Activated CD4-positive, alpha-beta T cell treated with anti-CD3 and anti-CD28 coated beads for 36 hours (primary cell): Measurements from ENCODE around the gene ZBTB40. TPM values are rescaled to one million over a fixed set of nuclear protein-coding genes. Genes with fewer than 3 reads are reported as not detected.

Experiments
- ATAC-seq: fragments of 200-7000 bp; cut with Tn5 transposase; one replicate; pipeline ENCODE4 v1.10.0; 2021; ENCODE audit warnings: mild to moderate bottlenecking, moderate library complexity
- CTCF ChIA-PET: fragments of 350-600 bp; sonication (Branson Sonifier 250); formaldehyde crosslinking; loops from one replicate; lab custom pipeline; 2021; ENCODE audit warnings: antibody characterized with exemption; lab: Charles Lee
- POLR2A ChIA-PET: fragments of 350-600 bp; sonication (Branson Sonifier 250); formaldehyde crosslinking; loops from one replicate; lab custom pipeline; 2021; ENCODE audit warnings: antibody characterized with exemption, inconsistent platforms; lab: Charles Lee
- DNase-seq: peaks from one replicate; pipeline ENCODE4 v3.0.0-alpha.2; 2020
- H3K27ac Mint-ChIP-seq: one replicate; pipeline ENCODE4 v1.8.0; 2021; ENCODE audit warnings: mixed read lengths
- H3K27me3 Mint-ChIP-seq: one replicate; pipeline ENCODE4 v1.8.0; 2021; ENCODE audit warnings: mixed read lengths
- H3K36me3 Mint-ChIP-seq: one replicate; pipeline ENCODE4 v1.8.0; 2021; ENCODE audit warnings: low read depth, mixed read lengths
- H3K4me1 Mint-ChIP-seq: one replicate; pipeline ENCODE4 v1.8.0; 2021; ENCODE audit warnings: mixed read lengths
- H3K4me3 Mint-ChIP-seq: one replicate; pipeline ENCODE4 v1.8.0; 2021; ENCODE audit warnings: mild to moderate bottlenecking, moderate library complexity, mixed read lengths
- H3K9me3 Mint-ChIP-seq: one replicate; pipeline ENCODE4 v1.8.0; 2021; ENCODE audit warnings: low read depth, mixed read lengths
- intact Hi-C, 2 experiments: fragments of 100-400 bp; cut with DNase I in 1 of 2; cut with micrococcal nuclease in 1 of 2; formaldehyde crosslinking; loops; one replicate each; pipeline versions ENCODE4 v1.14.2 to v1.15.1; 2022 to 2024; cut with DNase I, micrococcal nuclease
- total RNA-seq, 2 experiments: library from RNA; stranded (reverse); gene quantifications; one replicate each; pipeline ENCODE4 v1.2.3, GENCODE V29; 2021

Gene ZBTB40
- total RNA-seq, 2 experiments from 2014 or later: 12.7 to 13.5 TPM

- H3K4me1 Mint-ChIP-seq: peaks cover 15% of the 10 kb centered on the region
- peaks cover 24% of the 10 kb centered on the region for H3K36me3 Mint-ChIP-seq
- H3K4me3 Mint-ChIP-seq: no peak overlapping the region
- H3K9me3 Mint-ChIP-seq: peaks cover 2% of the 10 kb centered on the region
- ATAC-seq (no peak), DNase-seq (no peak)
- ChIA-PET CTCF (no interaction called here), POLR2A (no interaction called here)
- H3K27ac Mint-ChIP-seq: no peak overlapping the region
- no peaks in the 10 kb centered on the region for H3K27me3 Mint-ChIP-seq
- intact Hi-C loops: no loop called here
Measured at GRCh38 chr1:22489278-22489677, 37.6 kb downstream of the ZBTB40 start.

- no peak overlapping the region for H3K27ac Mint-ChIP-seq
- ATAC-seq (no peak), DNase-seq (no peak)
- H3K9me3 Mint-ChIP-seq: no peaks in the 10 kb centered on the region
- H3K36me3 Mint-ChIP-seq: peaks cover 23% of the 10 kb centered on the region
- no peaks in the 10 kb centered on the region for H3K27me3 Mint-ChIP-seq
- intact Hi-C loops: no loop called here
- peaks cover 10% of the 10 kb centered on the region for H3K4me1 Mint-ChIP-seq
- H3K4me3 Mint-ChIP-seq: no peak overlapping the region
- POLR2A ChIA-PET: no interaction called here
- CTCF ChIA-PET: no interaction called here
Measured at GRCh38 chr1:22489823-22490222, 38.2 kb downstream of the ZBTB40 start.

GRCh38 chr1:22490309-22490708 lies 38.7 kb downstream of the ZBTB40 start:
- no peaks in the 10 kb centered on the region for H3K9me3 Mint-ChIP-seq
- ChIA-PET POLR2A (no interaction called here), CTCF (interaction anchor here (0.9 kb wide), 1 partner anchor 74 kb away, joined by 3 read pairs; no protein-coding TSS in a partner anchor)
- H3K4me3 Mint-ChIP-seq: no peak overlapping the region
- no peak overlapping the region for H3K27ac Mint-ChIP-seq
- peaks cover 20% of the 10 kb centered on the region for H3K36me3 Mint-ChIP-seq
- ATAC-seq: no peak
- no peaks in the 10 kb centered on the region for H3K27me3 Mint-ChIP-seq
- intact Hi-C loops: no loop called here
- peaks cover 6% of the 10 kb centered on the region for H3K4me1 Mint-ChIP-seq
- DNase-seq: no peak

- Mint-ChIP-seq H3K4me1 (no peaks in the 10 kb centered on the region), H3K4me3 (no peak overlapping the region), H3K27ac (no peak overlapping the region), H3K36me3 (peaks cover 23% of the 10 kb centered on the region), H3K27me3 (no peaks in the 10 kb centered on the region), H3K9me3 (no peaks in the 10 kb centered on the region)
- ChIA-PET CTCF (interaction anchor here (0.6 to 1.8 kb wide), 5 partner anchors 10 to 87 kb away, joined by 3 to 5 read pairs (median 4); no protein-coding TSS in a partner anchor), POLR2A (no interaction called here)
- intact Hi-C loops: no loop called here
- ATAC-seq (no peak), DNase-seq (no peak)
Measured at GRCh38 chr1:22491995-22492715, 40.5 kb downstream of the ZBTB40 start.

- CTCF ChIA-PET: interaction anchor here (1.2 kb wide), 1 partner anchor 11 kb away, joined by 4 read pairs; no protein-coding TSS in a partner anchor
- no peak overlapping the region for H3K4me3 Mint-ChIP-seq
- intact Hi-C loops: no loop called here
Measured at GRCh38 chr1:22494144-22494543, 42.5 kb downstream of the ZBTB40 start.

GRCh38 chr1:22494943-22495579 lies 43.4 kb downstream of the ZBTB40 start:
- no peaks in the 10 kb centered on the region for H3K4me1 Mint-ChIP-seq
- no peak for DNase-seq
- no peaks in the 10 kb centered on the region for H3K9me3 Mint-ChIP-seq
- no peak overlapping the region for H3K27ac Mint-ChIP-seq
- intact Hi-C loops: no loop called here
- H3K36me3 Mint-ChIP-seq: peaks cover 25% of the 10 kb centered on the region
- no peak overlapping the region for H3K4me3 Mint-ChIP-seq
- ChIA-PET CTCF (interaction anchor here (1.2 kb wide), 1 partner anchor 10 kb away, joined by 4 read pairs; no protein-coding TSS in a partner anchor), POLR2A (no interaction called here)
- H3K27me3 Mint-ChIP-seq: no peaks in the 10 kb centered on the region
- no peak for ATAC-seq

More at GRCh38 chr1:22494144-22494543, 42.5 kb downstream of the ZBTB40 start:
- H3K36me3 Mint-ChIP-seq: peaks cover 26% of the 10 kb centered on the region
- H3K4me1 Mint-ChIP-seq: no peaks in the 10 kb centered on the region
- no peaks in the 10 kb centered on the region for H3K9me3 Mint-ChIP-seq
- H3K27ac Mint-ChIP-seq: no peak overlapping the region
- DNase-seq (no peak), ATAC-seq (no peak)
- H3K27me3 Mint-ChIP-seq: no peaks in the 10 kb centered on the region
- POLR2A ChIA-PET: no interaction called here

GRCh38 chr1:22496536-22497160 lies 45.0 kb downstream of the ZBTB40 start:
- ChIA-PET CTCF (no interaction called here), POLR2A (no interaction called here)
- intact Hi-C loops: no loop called here
- Mint-ChIP-seq H3K27ac (no peak overlapping the region), H3K4me1 (peaks cover 3% of the 10 kb centered on the region), H3K4me3 (no peak overlapping the region), H3K27me3 (no peaks in the 10 kb centered on the region), H3K36me3 (peaks cover 29% of the 10 kb centered on the region), H3K9me3 (no peaks in the 10 kb centered on the region)
- DNase-seq (no peak), ATAC-seq (no peak)

GRCh38 chr1:22498463-22498862 lies 46.8 kb downstream of the ZBTB40 start:
- Mint-ChIP-seq H3K9me3 (no peaks in the 10 kb centered on the region), H3K27ac (no peak overlapping the region), H3K27me3 (no peaks in the 10 kb centered on the region), H3K36me3 (peaks cover 22% of the 10 kb centered on the region), H3K4me1 (peaks cover 3% of the 10 kb centered on the region), H3K4me3 (no peak overlapping the region)
- ChIA-PET POLR2A (no interaction called here), CTCF (interaction anchor here (0.6 kb wide), 1 partner anchor 88 kb away, joined by 3 read pairs; no protein-coding TSS in a partner anchor)
- intact Hi-C loops: no loop called here
- no peak for DNase-seq
- ATAC-seq: no peak

- Mint-ChIP-seq H3K27me3 (no peaks in the 10 kb centered on the region), H3K4me1 (peaks cover 3% of the 10 kb centered on the region), H3K9me3 (no peaks in the 10 kb centered on the region), H3K27ac (no peak overlapping the region), H3K4me3 (no peak overlapping the region), H3K36me3 (peaks cover 17% of the 10 kb centered on the region)
- POLR2A ChIA-PET: no interaction called here
- CTCF ChIA-PET: interaction anchor here (0.6 to 1.3 kb wide), 4 partner anchors 10 to 881 kb away, joined by 3 to 4 read pairs (median 3); no protein-coding TSS in a partner anchor
- intact Hi-C loops: loop anchor here in 1 of 2 experiments (5.0 kb wide), 1 partner anchor 48 kb away; the partner anchor contains the start of gene ZBTB40
- ATAC-seq: no peak
- DNase-seq: no peak
Measured at GRCh38 chr1:22500058-22500457, 48.4 kb downstream of the ZBTB40 start.

GRCh38 chr1:22500471-22500870 lies 48.8 kb downstream of the ZBTB40 start:
- no peak for DNase-seq
- POLR2A ChIA-PET: no interaction called here
- Mint-ChIP-seq H3K9me3 (no peaks in the 10 kb centered on the region), H3K4me1 (peaks cover 3% of the 10 kb centered on the region), H3K27me3 (no peaks in the 10 kb centered on the region), H3K27ac (no peak overlapping the region), H3K36me3 (peaks cover 17% of the 10 kb centered on the region), H3K4me3 (no peak overlapping the region)
- intact Hi-C loops: loop anchor here in 1 of 2 experiments (5.0 kb wide), 1 partner anchor 48 kb away; the partner anchor contains the start of gene ZBTB40
- no peak for ATAC-seq
- CTCF ChIA-PET: interaction anchor here (0.6 kb wide), 1 partner anchor 882 kb away, joined by 3 read pairs; no protein-coding TSS in a partner anchor

- Mint-ChIP-seq H3K27ac (no peak overlapping the region), H3K4me3 (no peak overlapping the region), H3K4me1 (peaks cover 3% of the 10 kb centered on the region), H3K27me3 (no peaks in the 10 kb centered on the region), H3K36me3 (peaks cover 22% of the 10 kb centered on the region), H3K9me3 (no peaks in the 10 kb centered on the region)
- intact Hi-C loops: loop anchor here in 1 of 2 experiments (5.0 kb wide), 1 partner anchor 50 kb away; the partner anchor contains the start of gene ZBTB40
- ChIA-PET POLR2A (no interaction called here), CTCF (interaction anchor here (1.0 to 1.2 kb wide), 2 partner anchors 10 to 140 kb away, joined by 3 to 5 read pairs; no protein-coding TSS in a partner anchor)
- ATAC-seq (no peak), DNase-seq (no peak)
Measured at GRCh38 chr1:22502202-22502601, 50.6 kb downstream of the ZBTB40 start.
